Astrocyte (in vitro differentiated cells and primary cell): ENCODE data around the gene CD164.

ENCODE experiments used
- CTCF ChIP-seq: IDR thresholded peaks from 2 replicates; pipeline ENCODE4 v1.5.1; 2011; ENCODE audit warnings: low read depth, mild to moderate bottlenecking, inconsistent platforms, low read length, moderate library complexity; ENCODE audit not compliant: insufficient read depth
- EZH2 ChIP-seq: IDR thresholded peaks from 2 replicates; pipeline ENCODE4 v1.6.1; 2012; ENCODE audit warnings: mild to moderate bottlenecking, low read length, inconsistent platforms; ENCODE audit not compliant: insufficient read depth

GRCh38 chr6:109377717-109378116 lies 4.5 kb downstream of the CD164 start:
- TF ChIP-seq CTCF, result no peak
- TF ChIP-seq EZH2, result no peak
